Measurements from ENCODE around the gene MRFAP1L1.
"Not testable (repeated sequence)": the region's sequence is repeated elsewhere in the genome, so short reads cannot be mapped to it uniquely, and the experiment has no call there.

- TF ChIP-seq POLR2AphosphoS5, SPI1 (IDR thresholded peaks at IDR 0.05; ENCODE audit: low read depth, low read length): not testable (repeated sequence)
Observed at GRCh38 chr4:6672541-6673190, 37.0 kb downstream of the MRFAP1L1 start.
